HUES64 (cell line): ENCODE measurements around the gene TMSB4X.

Source experiments
- H3K27ac ChIP-seq: 2 replicates; pipeline ENCODE4 v1.7.0; 2013; ENCODE audit warnings: low read depth, low read length, inconsistent platforms
- H3K27me3 ChIP-seq: 2 replicates; pipeline ENCODE4 v1.6.1; 2013; ENCODE audit warnings: mild to moderate bottlenecking, low read length; ENCODE audit not compliant: insufficient read depth
- H3K36me3 ChIP-seq: 2 replicates; pipeline ENCODE4 v1.6.1; 2013; ENCODE audit warnings: mild to moderate bottlenecking, low read length; ENCODE audit not compliant: insufficient read depth
- H3K4me1 ChIP-seq: 2 replicates; pipeline ENCODE4 v1.6.1; 2013; ENCODE audit warnings: mild to moderate bottlenecking, low read length, moderate library complexity; ENCODE audit not compliant: insufficient read depth
- H3K4me3 ChIP-seq: 2 replicates; pipeline ENCODE4 v1.5.1; 2013; ENCODE audit warnings: mild to moderate bottlenecking, low read length, moderate library complexity
- H3K9ac ChIP-seq: 2 replicates; pipeline ENCODE4 v1.6.1; 2013; ENCODE audit warnings: mild to moderate bottlenecking, low read depth, low read length
- H3K9me3 ChIP-seq: 2 replicates; pipeline ENCODE4 v1.6.1; 2013; ENCODE audit warnings: low read depth, low read length; ENCODE audit not compliant: insufficient read depth
- WGBS: fragments of 150-250, 120-280 bp; methylation state at CpG from one replicate; pipeline ENCODE4 v1.1.7; 2013; ENCODE audit warnings: missing lambda C conversion rate; 5-methylcytosine and 5-hydroxymethylcytosine counted together

TMSB4X gene

DNA sequence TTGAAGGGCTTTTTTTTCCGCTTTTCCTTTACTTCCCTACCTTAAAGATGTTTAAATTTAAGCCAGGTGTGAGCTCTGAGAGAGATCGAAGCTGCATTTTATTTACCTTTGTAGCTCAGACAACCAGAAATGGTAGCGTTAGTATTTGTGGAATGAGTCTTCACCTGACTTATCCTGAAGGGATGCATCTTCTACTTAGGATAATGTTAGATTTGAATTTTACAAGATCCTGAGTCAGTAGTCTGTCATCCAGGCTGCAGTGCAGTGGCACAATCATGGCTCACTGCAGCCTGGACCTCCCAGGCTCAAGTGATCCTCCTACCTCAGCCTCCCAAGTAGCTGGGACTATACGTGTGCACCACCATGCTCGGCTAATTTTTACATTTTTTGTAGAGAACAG, 26.2 kb downstream of the TMSB4X start:
- H3K9me3 ChIP-seq = no peaks in the 10 kb centered on the region
- H3K4me1 ChIP-seq = peaks cover 28% of the 10 kb centered on the region
- H3K27ac ChIP-seq = no peak overlapping the region
- 92% methylated on average over 4 of the region's 5 CpGs for WGBS
- no peaks in the 10 kb centered on the region for H3K27me3 ChIP-seq
- H3K36me3 ChIP-seq = no peaks in the 10 kb centered on the region
- no peak overlapping the region for H3K4me3 ChIP-seq
- no peak overlapping the region for H3K9ac ChIP-seq

DNA sequence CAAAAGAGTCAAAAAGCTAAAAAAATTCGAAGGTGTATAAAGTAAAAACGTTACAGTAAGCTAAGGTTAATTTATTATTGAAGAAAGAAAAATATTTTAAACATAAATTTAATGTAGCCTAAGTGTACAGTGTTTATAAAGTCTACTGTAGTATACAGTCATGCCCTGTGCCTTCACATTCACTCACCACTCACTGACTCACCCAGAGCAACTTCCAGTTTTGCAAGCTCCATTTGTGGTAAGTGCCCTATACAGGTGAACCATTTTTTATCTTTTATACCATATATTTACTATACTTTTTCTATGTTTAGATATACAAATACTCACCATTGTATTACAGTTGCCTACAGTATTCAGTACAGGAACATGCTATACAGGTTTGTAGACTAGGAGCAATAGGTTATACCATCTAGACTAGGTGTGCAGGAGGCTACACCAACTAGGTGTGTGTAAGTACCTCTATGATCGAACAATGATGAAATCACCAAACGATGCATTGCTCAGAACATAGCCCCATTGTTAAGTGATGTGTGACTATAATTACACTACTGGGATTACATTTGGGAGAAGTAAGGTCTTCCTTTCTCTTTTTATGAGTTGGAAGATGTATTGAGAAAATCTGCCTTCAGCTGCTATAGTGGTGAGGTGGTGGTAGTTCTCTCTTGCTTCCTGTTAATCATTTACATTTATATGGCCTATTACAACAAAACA, 27.2 kb downstream of the TMSB4X start:
- no peaks in the 10 kb centered on the region for H3K27me3 ChIP-seq
- 92% methylated on average over 2 of the region's 4 CpGs for WGBS
- no peak overlapping the region for H3K9ac ChIP-seq
- no peak overlapping the region for H3K27ac ChIP-seq
- H3K4me1 ChIP-seq = peaks cover 28% of the 10 kb centered on the region
- no peaks in the 10 kb centered on the region for H3K9me3 ChIP-seq
- H3K4me3 ChIP-seq = no peak overlapping the region
- no peaks in the 10 kb centered on the region for H3K36me3 ChIP-seq

DNA sequence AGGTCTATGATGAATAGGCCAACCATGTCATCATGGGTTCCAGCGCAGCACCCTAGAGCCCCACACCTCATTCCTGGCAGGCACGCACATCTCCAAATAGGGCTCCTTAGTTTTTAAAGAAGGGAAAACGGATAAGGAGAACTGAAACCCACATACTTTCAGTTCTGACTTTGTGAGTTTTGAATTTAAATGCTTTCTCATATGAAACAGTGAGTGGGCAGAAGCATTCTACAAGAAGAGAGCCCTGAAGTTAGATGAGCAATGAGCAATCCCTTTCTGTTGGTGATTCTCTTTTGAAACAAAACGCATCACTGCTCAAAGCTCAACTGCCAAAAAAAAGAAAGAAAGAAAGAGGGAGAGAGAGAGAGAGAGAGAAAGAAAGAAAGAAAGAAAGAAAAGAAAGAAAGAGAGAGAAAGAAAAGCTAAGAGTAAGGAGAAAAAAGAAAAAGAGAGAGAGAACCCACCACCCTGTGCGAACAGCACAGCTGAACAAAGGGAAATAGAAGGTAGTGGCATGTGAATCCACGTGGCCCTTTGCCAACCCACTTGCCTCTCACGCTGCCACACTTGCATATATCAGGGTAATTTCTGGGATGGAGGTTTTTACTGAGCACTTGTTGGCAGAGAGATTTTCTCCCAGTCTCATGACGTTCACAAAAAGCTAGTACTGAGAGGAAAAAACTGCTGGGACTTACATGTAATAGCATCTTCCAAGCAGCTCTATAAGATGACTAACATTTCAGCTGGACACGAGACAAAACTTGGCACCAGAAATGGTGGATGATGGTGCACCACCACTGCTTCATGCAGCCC, 31.0 kb downstream of the TMSB4X start:
- H3K36me3 ChIP-seq = no peaks in the 10 kb centered on the region
- no peaks in the 10 kb centered on the region for H3K9me3 ChIP-seq
- no peak overlapping the region for H3K27ac ChIP-seq
- H3K4me1 ChIP-seq = peaks cover 9% of the 10 kb centered on the region
- no peaks in the 10 kb centered on the region for H3K27me3 ChIP-seq
- 87% methylated on average over 9 of the region's 9 CpGs for WGBS
- no peak overlapping the region for H3K9ac ChIP-seq
- H3K4me3 ChIP-seq = no peak overlapping the region

DNA sequence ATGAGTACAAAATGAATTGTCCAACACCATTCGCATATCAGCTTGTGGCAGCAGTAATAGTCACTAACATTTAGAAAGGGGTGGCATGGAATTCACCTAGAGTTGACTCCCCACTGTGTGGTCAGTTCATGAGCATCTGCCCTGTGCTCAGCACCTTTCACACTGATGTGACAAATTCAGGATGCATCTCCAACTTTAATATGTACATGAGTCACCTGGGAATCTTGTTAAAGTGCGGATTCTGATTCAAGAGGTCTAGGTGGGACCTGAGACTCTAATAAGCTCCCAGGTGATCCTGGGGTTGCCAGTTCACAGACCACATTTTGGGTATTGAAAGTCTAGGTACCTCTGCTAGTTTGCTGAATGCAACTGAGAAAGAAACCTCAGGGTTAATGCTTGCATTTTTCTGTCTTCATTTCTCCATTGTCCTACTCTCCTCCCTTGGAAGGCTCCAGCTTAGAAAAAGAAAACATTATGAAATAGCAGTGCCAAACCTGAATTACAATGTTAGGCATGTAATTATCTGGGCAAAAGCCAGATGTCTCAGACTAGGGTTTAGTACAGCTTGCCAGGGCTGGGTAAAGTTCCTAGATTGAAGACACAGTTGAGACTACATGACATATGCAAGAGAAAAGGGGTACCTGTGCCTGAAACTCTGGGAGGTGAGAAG, 32.7 kb downstream of the TMSB4X start:
- H3K9me3 ChIP-seq = no peaks in the 10 kb centered on the region
- WGBS = 87% methylated on average over 2 of the region's 2 CpGs
- peaks cover 9% of the 10 kb centered on the region for H3K4me1 ChIP-seq
- no peak overlapping the region for H3K27ac ChIP-seq
- H3K36me3 ChIP-seq = no peaks in the 10 kb centered on the region
- H3K27me3 ChIP-seq = no peaks in the 10 kb centered on the region
- no peak overlapping the region for H3K9ac ChIP-seq
- no peak overlapping the region for H3K4me3 ChIP-seq

DNA sequence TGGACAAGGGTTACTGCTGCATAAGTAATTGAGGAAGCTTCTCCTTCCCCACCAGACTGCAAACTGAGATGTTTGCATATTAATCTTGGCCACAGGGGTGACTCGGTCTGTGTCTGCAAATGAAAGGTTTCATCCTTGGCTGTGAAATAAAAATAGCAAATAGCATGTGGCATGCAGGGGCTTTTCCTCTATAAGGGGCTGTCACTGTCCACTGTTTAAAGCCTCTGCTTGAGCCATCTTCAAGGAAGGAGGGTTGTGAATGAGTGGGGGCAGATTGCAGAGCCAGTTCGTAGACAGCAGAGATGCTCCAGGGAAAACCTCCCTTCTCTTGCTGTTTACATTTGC, 33.3 kb downstream of the TMSB4X start:
- no peak overlapping the region for H3K9ac ChIP-seq
- H3K36me3 ChIP-seq = no peaks in the 10 kb centered on the region
- no peaks in the 10 kb centered on the region for H3K9me3 ChIP-seq
- H3K4me3 ChIP-seq = no peak overlapping the region
- 43% methylated on average over 2 of the region's 2 CpGs for WGBS
- H3K27me3 ChIP-seq = no peaks in the 10 kb centered on the region
- H3K4me1 ChIP-seq = peaks cover 9% of the 10 kb centered on the region
- H3K27ac ChIP-seq = no peak overlapping the region

DNA sequence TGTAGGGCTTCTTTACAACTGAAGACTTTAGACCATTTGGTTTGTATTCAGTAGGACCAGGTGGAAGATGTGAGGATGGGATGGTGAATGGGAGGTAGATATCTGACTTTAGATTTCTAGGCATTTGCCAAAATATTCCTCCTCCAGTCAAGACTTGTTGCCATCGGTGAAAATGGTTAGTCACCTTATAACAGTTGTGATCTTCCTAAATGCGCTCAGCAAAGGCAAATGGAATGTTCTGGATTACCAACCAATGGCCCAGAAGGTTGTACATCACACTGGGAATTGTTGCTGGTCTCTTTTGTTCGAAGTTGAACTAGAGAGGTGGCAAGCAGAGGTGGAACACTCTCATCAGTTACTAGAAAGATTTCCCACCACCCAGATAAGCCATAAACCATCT, 33.9 kb downstream of the TMSB4X start:
- H3K36me3 ChIP-seq = no peaks in the 10 kb centered on the region
- 100% methylated on average over 2 of the region's 3 CpGs for WGBS
- no peaks in the 10 kb centered on the region for H3K27me3 ChIP-seq
- H3K4me1 ChIP-seq = peaks cover 16% of the 10 kb centered on the region
- H3K4me3 ChIP-seq = no peak overlapping the region
- no peak overlapping the region for H3K9ac ChIP-seq
- H3K27ac ChIP-seq = no peak overlapping the region
- no peaks in the 10 kb centered on the region for H3K9me3 ChIP-seq

DNA sequence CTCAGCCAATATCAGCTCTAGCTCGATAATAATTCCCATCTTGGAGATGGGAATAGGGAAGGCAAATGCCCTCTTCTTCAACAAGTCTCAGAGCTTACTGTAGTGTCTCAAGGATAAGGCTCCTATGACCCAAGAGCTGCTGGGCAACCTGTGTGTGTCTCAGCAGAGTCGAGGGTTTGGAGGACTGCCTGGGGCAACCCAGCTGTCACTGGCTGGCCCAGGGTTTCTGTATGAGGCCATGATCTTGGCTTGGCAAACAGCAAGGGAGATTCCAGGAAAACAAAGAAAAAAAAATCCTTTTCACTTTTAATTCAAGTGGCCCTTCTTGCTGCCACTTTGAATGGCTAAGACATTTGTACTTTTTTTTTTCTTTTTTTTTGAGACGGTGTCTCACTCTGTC, 34.4 kb downstream of the TMSB4X start:
- WGBS = 95% methylated on average over 3 of the region's 3 CpGs
- H3K9me3 ChIP-seq = no peaks in the 10 kb centered on the region
- no peak overlapping the region for H3K27ac ChIP-seq
- H3K36me3 ChIP-seq = no peaks in the 10 kb centered on the region
- H3K9ac ChIP-seq = no peak overlapping the region
- H3K4me1 ChIP-seq = peaks cover 20% of the 10 kb centered on the region
- H3K27me3 ChIP-seq = no peaks in the 10 kb centered on the region
- H3K4me3 ChIP-seq = no peak overlapping the region

DNA sequence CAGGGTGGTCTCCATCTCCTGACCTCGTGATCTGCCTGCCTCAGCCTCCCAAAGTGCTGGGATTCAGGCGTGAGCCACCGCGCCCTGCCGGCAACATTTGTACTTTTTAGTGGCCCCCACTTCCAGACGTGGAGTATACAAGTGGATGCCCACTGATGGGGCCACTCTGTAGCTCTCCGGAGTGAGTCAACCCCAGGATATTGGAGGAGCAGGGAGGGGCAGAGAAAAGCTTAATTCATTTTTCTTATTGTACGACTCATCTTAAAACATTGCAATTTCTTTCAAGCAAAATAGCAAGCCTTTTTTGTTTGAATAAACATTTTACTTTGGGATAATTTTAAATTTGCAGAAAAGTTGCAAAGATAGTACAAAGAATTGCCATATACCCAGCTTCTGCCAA, 34.9 kb downstream of the TMSB4X start:
- Histone ChIP-seq H3K9me3 (no peaks in the 10 kb centered on the region), H3K4me3 (no peak overlapping the region), H3K4me1 (peaks cover 25% of the 10 kb centered on the region), H3K9ac (no peak overlapping the region), H3K27ac (no peak overlapping the region), H3K36me3 (no peaks in the 10 kb centered on the region), H3K27me3 (no peaks in the 10 kb centered on the region)
- 96% methylated on average over 7 of the region's 8 CpGs for WGBS

DNA sequence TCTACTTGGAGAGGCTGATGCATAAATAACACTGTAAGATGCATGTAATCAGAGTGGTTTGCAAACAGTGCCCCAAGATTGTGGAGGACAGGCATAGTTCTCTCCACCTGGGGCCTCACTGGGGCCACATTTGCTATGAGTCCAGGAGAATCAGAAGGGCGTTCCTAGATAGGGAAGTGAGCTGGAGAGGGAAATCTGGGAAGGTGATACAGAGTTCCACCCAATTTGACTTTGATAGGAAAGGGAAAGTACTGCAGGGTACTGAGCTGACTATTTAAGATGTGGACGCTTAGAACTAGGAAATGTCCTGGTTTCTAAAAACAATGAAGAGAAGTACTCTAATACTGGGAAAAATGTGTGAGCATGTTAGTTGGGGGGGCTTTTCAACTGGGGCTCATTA, 35.6 kb downstream of the TMSB4X start:
- H3K4me3 ChIP-seq = no peak overlapping the region
- no peaks in the 10 kb centered on the region for H3K9me3 ChIP-seq
- H3K36me3 ChIP-seq = no peaks in the 10 kb centered on the region
- H3K4me1 ChIP-seq = peaks cover 25% of the 10 kb centered on the region
- no peak overlapping the region for H3K9ac ChIP-seq
- no peak overlapping the region for H3K27ac ChIP-seq
- 86% methylated on average over 2 of the region's 2 CpGs for WGBS
- no peaks in the 10 kb centered on the region for H3K27me3 ChIP-seq

DNA sequence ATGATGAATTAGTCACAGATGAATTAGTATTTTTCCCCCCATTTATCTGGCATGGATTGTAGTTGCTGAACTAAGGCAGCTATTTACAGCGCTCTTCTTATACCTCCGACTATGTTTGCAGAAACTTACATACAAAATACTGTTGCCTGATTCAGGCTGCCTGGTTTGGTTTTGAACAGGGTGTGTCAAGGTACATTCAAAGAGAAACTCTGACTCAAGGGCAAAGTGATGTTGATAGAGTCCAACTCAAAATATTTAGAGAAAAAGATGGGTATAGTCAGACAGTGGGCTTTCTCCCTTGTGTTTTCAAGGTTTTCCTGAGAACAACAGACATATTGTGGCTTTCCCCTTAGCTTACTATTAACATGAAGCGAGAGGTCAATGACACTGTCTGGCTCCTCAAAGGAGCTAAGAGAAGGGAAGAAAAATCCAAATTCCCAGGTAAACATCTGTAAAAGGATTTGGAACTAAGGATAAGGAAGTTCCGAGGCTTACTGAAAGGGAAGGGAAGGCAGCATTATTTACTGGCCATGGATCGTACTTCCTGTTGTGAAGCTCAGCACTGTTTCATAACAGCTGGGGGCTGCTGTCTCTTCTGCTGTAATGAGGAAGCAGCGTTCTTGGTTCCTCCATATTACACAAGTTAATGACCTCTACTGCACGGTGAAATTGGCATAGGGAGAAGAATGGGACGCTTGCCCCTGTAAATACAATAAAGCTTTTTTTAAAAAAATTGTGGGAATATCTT, 38.6 kb downstream of the TMSB4X start:
- no peaks in the 10 kb centered on the region for H3K27me3 ChIP-seq
- H3K9me3 ChIP-seq = no peaks in the 10 kb centered on the region
- H3K4me3 ChIP-seq = no peak overlapping the region
- no peak overlapping the region for H3K27ac ChIP-seq
- WGBS = 72% methylated on average over 3 of the region's 8 CpGs
- H3K4me1 ChIP-seq = peaks cover 16% of the 10 kb centered on the region
- no peak overlapping the region for H3K9ac ChIP-seq
- H3K36me3 ChIP-seq = no peaks in the 10 kb centered on the region
